ENCODE results near the gene STAT3. TPM values are rescaled to one million over a fixed set of nuclear protein-coding genes. Genes with fewer than 3 reads are reported as not detected.

STAT3 gene
- total RNA-seq, 1 donor from 2014 or later = 116 TPM

Other genes starting within 250 kb of the STAT3 start
- gene RAB5C, start 233.5 kb downstream of the STAT3 start, total RNA-seq = 38.6 TPM
- gene KCNH4, start 207.3 kb downstream of the STAT3 start, total RNA-seq = 0.16 TPM
- not detected for gene HCRT, start 203.0 kb downstream of the STAT3 start, total RNA-seq
- gene GHDC, start 193.9 kb downstream of the STAT3 start, total RNA-seq = 8.4 TPM
- 30.7 TPM for gene STAT5B, start 112.1 kb downstream of the STAT3 start, total RNA-seq
- 16.7 TPM for gene STAT5A, start 99.9 kb downstream of the STAT3 start, total RNA-seq
- gene CAVIN1, start 34.8 kb upstream of the STAT3 start, total RNA-seq = 205 TPM
- gene ATP6V0A1, start 70.4 kb upstream of the STAT3 start, total RNA-seq = 25.6 TPM
- 7.7 TPM for gene NAGLU, start 147.8 kb upstream of the STAT3 start, total RNA-seq
- 0.99 TPM for gene HSD17B1, start 164.5 kb upstream of the STAT3 start, total RNA-seq
- gene COASY, start 173.7 kb upstream of the STAT3 start, total RNA-seq = 48.8 TPM
- gene MLX, start 178.7 kb upstream of the STAT3 start, total RNA-seq = 79.7 TPM
- gene PSMC3IP, start 189.3 kb upstream of the STAT3 start, total RNA-seq = 2.5 TPM
- 17.6 TPM for gene RETREG3, start 220.9 kb upstream of the STAT3 start, total RNA-seq
- gene TUBG1, start 221.2 kb upstream of the STAT3 start, total RNA-seq = 48.0 TPM